GM12878 (cell line): ENCODE measurements around the gene SIK3. TPM values are rescaled to one million over a fixed set of nuclear protein-coding genes. Genes with fewer than 3 reads are reported as not detected.

Experiments
- ATAC-seq: fragments of 200-7000 bp; cut with Tn5 transposase; 3 replicates; pipeline ENCODE4 v1.9.1; 2020; ENCODE audit warnings: mild to moderate bottlenecking, moderate library complexity
- BruUV-seq: library from RNA; stranded (reverse); fragments of 400-500 nt; replicated peaks from 2 replicates; lab custom pipeline; 2021; lab: Mats Ljungman, UMichigan
- CTCF ChIA-PET: fragments of 300-600 bp; sonication (Branson Sonifier 250); formaldehyde crosslinking; extraction: SDS; loops from one replicate; lab custom pipeline; 2021; ENCODE audit warnings: inconsistent platforms; lab: Yijun Ruan, JAX
- POLR2A ChIA-PET: fragments of 350-600 bp; formaldehyde crosslinking; extraction: SDS; loops from one replicate; lab custom pipeline; 2021; ENCODE audit warnings: inconsistent platforms; lab: Charles Lee
- RAD21 ChIA-PET: fragments of 300-600 bp; sonication (Branson Sonifier 250); formaldehyde crosslinking; loops from one replicate; lab custom pipeline; 2023; ENCODE audit warnings: antibody characterized with exemption; ENCODE audit not compliant: unreplicated experiment; lab: Charles Lee
- SMC1A ChIA-PET: fragments of 300-600 bp; sonication (Branson Sonifier 250); formaldehyde crosslinking; loops from one replicate; lab custom pipeline; 2023; ENCODE audit not compliant: unreplicated experiment, uncharacterized antibody; lab: Charles Lee
- DNase-seq: peaks from one replicate; pipeline ENCODE4 v3.0.0-alpha.2; 2011; ENCODE audit warnings: low read depth, low spot score
- FAIRE-seq: peaks from 3 replicates; lab custom pipeline; 2011; peaks lifted over from hg19 to GRCh38; lab: Jason Lieb, UNC
- H2AFZ ChIP-seq: 2 replicates; pipeline ENCODE4 v1.6.0; 2011; ENCODE audit warnings: low read depth, low read length, control low read depth; ENCODE audit not compliant: control insufficient read depth
- H3K27ac ChIP-seq: 2 replicates; pipeline ENCODE4 v1.5.1; 2011; ENCODE audit warnings: control low read depth; ENCODE audit not compliant: control insufficient read depth, insufficient read depth
- H3K27me3 ChIP-seq, 2 experiments: replicated peaks in 1 of 2; 2 replicates each; pipeline versions ENCODE4 v1.6.0 to v1.6.1; 2011; ENCODE audit warnings: low read length in 1 of 2; ENCODE audit not compliant: control insufficient read depth in 2 of 2, insufficient read depth in 2 of 2
- H3K36me3 ChIP-seq, 2 experiments: 2 replicates each; pipeline ENCODE4 v1.5.1; 2011; ENCODE audit warnings: low read length in 1 of 2; ENCODE audit not compliant: control insufficient read depth in 2 of 2, insufficient read depth in 2 of 2
- H3K4me1 ChIP-seq: 2 replicates; pipeline ENCODE4 v1.6.1; 2011; ENCODE audit warnings: mild to moderate bottlenecking, low read length, moderate library complexity, mixed read lengths; ENCODE audit not compliant: control insufficient read depth, insufficient read depth
- H3K4me2 ChIP-seq: 2 replicates; pipeline ENCODE4 v1.6.0; 2011; ENCODE audit warnings: control low read depth; ENCODE audit not compliant: control insufficient read depth, insufficient read depth
- H3K4me3 ChIP-seq: fragments of 200-600 bp; sonication (generic); 2 replicates; pipeline ENCODE4 v1.5.1; 2016
- H3K79me2 ChIP-seq: 2 replicates; pipeline ENCODE4 v1.6.0; 2011; ENCODE audit warnings: low read length; ENCODE audit not compliant: control insufficient read depth, insufficient read depth
- H3K9ac ChIP-seq: 2 replicates; pipeline ENCODE4 v1.8.0; 2011; ENCODE audit warnings: low read length, control low read depth, mixed read lengths; ENCODE audit not compliant: control insufficient read depth, insufficient read depth
- H3K9me3 ChIP-seq: replicated peaks from 3 replicates; pipeline ENCODE4 v1.5.1; 2011; ENCODE audit warnings: mild to moderate bottlenecking, low read length; ENCODE audit not compliant: control insufficient read depth, insufficient read depth
- H4K20me1 ChIP-seq: 2 replicates; pipeline ENCODE4 v1.6.0; 2011; ENCODE audit not compliant: control insufficient read depth, insufficient read depth
- CBX5 ChIP-seq: sonication (generic); IDR thresholded peaks from 2 replicates; pipeline ENCODE4 v1.6.1; 2016; ENCODE audit warnings: low read depth, moderate library complexity, mild to moderate bottlenecking, inconsistent platforms
- CREM ChIP-seq: IDR thresholded peaks from 2 replicates; pipeline ENCODE4 v1.6.1; 2014; ENCODE audit warnings: antibody characterized with exemption, low read depth
- CUX1 ChIP-seq: IDR thresholded peaks from 2 replicates; pipeline ENCODE4 v1.6.1; 2012; ENCODE audit warnings: improper control_type of control experiment, low read depth, low read length; ENCODE audit not compliant: insufficient replicate concordance
- ELK1 ChIP-seq: IDR thresholded peaks from 2 replicates; pipeline ENCODE4 v1.6.1; 2012; ENCODE audit warnings: low read depth, low read length, improper control_type of control experiment
- IKZF1 ChIP-seq: fragments of 450-650 bp; conservative IDR thresholded peaks from 2 replicates; pipeline ENCODE4 v1.6.1; 2017; ENCODE audit warnings: antibody characterized with exemption, mild to moderate bottlenecking
- NFYB ChIP-seq: IDR thresholded peaks from 2 replicates; pipeline ENCODE4 v1.6.1; 2011; ENCODE audit warnings: low read depth, mild to moderate bottlenecking, low read length, improper control_type of control experiment, moderate library complexity; ENCODE audit not compliant: insufficient read depth
- NR2C1 ChIP-seq: fragments of 450-650 bp; IDR thresholded peaks from 2 replicates; pipeline ENCODE4 v1.6.1; 2017; ENCODE audit warnings: antibody characterized with exemption, mild to moderate bottlenecking, moderate library complexity
- SIN3A ChIP-seq: IDR thresholded peaks from 2 replicates; pipeline ENCODE4 v1.6.1; 2012; ENCODE audit warnings: low read depth, low read length, improper control_type of control experiment
- SUZ12 ChIP-seq: fragments of 200-600 bp; sonication (generic); IDR thresholded peaks from one replicate; pipeline ENCODE4 v1.6.1; 2018; ENCODE audit warnings: antibody characterized with exemption, mild to moderate bottlenecking; ENCODE audit not compliant: unreplicated experiment
- WGBS: methylation state at CpG from one replicate; pipeline ENCODE4 v1.1.6; 2016; ENCODE audit warnings: low lambda C conversion rate; ENCODE audit not compliant: insufficient replicate concordance, insufficient coverage; ENCODE audit errors: missing lambda C conversion rate; 5-methylcytosine and 5-hydroxymethylcytosine counted together
- in situ Hi-C: fragments of 300-500 bp; cut with MboI; formaldehyde crosslinking; loops from 9 replicates; pipeline ENCODE4 v1.14.3; 2018; ENCODE audit warnings: mixed read lengths
- intact Hi-C: fragments of 100-400 bp; cut with micrococcal nuclease; formaldehyde crosslinking; loops from one replicate; pipeline ENCODE4 v1.14.2; 2022; ENCODE audit not compliant: unreplicated experiment
- polyA plus RNA-seq, 11 experiments: library from polyadenylated mRNA; depleted of rRNA in 4 of 11; unstranded in 6 of 11; stranded (reverse) in 5 of 11; fragments of >200 nt; fragmentation: Nextera tagmentation in 4 of 11; fragmentation: Illumina TruSeq in 1 of 11; extraction: Ambion mirVana in 4 of 11; extraction: Trizol in 1 of 11; gene quantifications; 1 replicate in 1 of 11; 2 replicates in 10 of 11; pipeline versions ENCODE4 v1.2.1 to v1.2.3, GENCODE V29; 2011 to 2016; ENCODE audit warnings: inconsistent platforms in 2 of 11, missing spikeins in 2 of 11, low read depth in 1 of 11
- total RNA-seq, 4 experiments: library from RNA; depleted of rRNA in 3 of 4; stranded (reverse); fragments of >200 nt in 3 of 4; fragmentation: Illumina TruSeq in 1 of 4; extraction: Trizol in 1 of 4; gene quantifications; 2 replicates each; pipeline versions ENCODE4 v1.2.1 to v1.2.3, GENCODE V29; 2013 to 2021

SIK3 gene
- total and polyA plus RNA-seq, 10 of the 15 experiments (the other 5 are each of a cell fraction or from before 2014, with no cell fraction given), result 2.5 to 31.9 (median 11.1) TPM

- no peak overlapping the region for H3K27ac ChIP-seq
- H2AFZ ChIP-seq, result no peak overlapping the region
- ChIA-PET CTCF (interaction anchor here (1.2 kb wide), 1 partner anchor 115 kb away, joined by 3 read pairs; no protein-coding TSS in a partner anchor), RAD21 (interaction anchor here (0.9 kb wide), 1 partner anchor 129 kb away, joined by 3 read pairs; no protein-coding TSS in a partner anchor), POLR2A (no interaction called here), SMC1A (interaction anchor here (0.8 to 4.9 kb wide), 5 partner anchors 9 to 136 kb away, joined by 3 to 18 read pairs (median 3); no protein-coding TSS in a partner anchor)
- H3K4me1 ChIP-seq, result no peaks in the 10 kb centered on the region
- FAIRE-seq (no peak), ATAC-seq (no peak), DNase-seq (no peak)
- H3K27me3 ChIP-seq, result no peaks in the 10 kb centered on the region
- no peaks in the 10 kb centered on the region; the same call in 1 of the 2 replicates for H3K79me2 ChIP-seq
- H3K36me3 ChIP-seq, result no peaks in the 10 kb centered on the region
- H3K4me3 ChIP-seq, result no peak overlapping the region
- TF ChIP-seq NFYB, result no peak
- TF ChIP-seq SIN3A, result no peak
- no peak for TF ChIP-seq IKZF1
- no peak for TF ChIP-seq CUX1
- no peak for TF ChIP-seq CBX5
- TF ChIP-seq SUZ12, result no peak
- TF ChIP-seq CREM, result no peak
- TF ChIP-seq NR2C1, result no peak
- no peak for TF ChIP-seq ELK1
- BruUV-seq, result no TSS peak
- in situ Hi-C loops, result no loop called here
- no peak overlapping the region for H3K4me2 ChIP-seq
- intact Hi-C loops, result no loop called here
- H3K9ac ChIP-seq, result no peak overlapping the region
- no peaks in the 10 kb centered on the region for H4K20me1 ChIP-seq
- no peaks in the 10 kb centered on the region for H3K9me3 ChIP-seq
- WGBS, result 94% methylated on average over 4 of the region's 4 CpGs
These were observed 134.4 kb downstream of the SIK3 start for GRCh38 chr11:116963813-116964212.
